GM03348 (cell line): ENCODE measurements around the gene MRPL1.
"Not testable (repeated sequence)": the region's sequence is repeated elsewhere in the genome, so short reads cannot be mapped to it uniquely, and the experiment has no call there.

ENCODE experiments used
- DNase-seq: peaks from one replicate; pipeline ENCODE4 v3.0.0; 2012; ENCODE audit warnings: low spot score

The MRPL1 gene

GRCh38 chr4:77849278-77849965 is 13.2 kb upstream of the MRPL1 start:
- no peak for DNase-seq

GRCh38 chr4:77852892-77853495 is 9.6 kb upstream of the MRPL1 start:
- DNase-seq = no peak

GRCh38 chr4:77854431-77855111 is 8.1 kb upstream of the MRPL1 start:
- DNase-seq = no peak

- DNase-seq = no peak
These were observed 6.5 kb upstream of the MRPL1 start for GRCh38 chr4:77856152-77856551.

- DNase-seq = no peak
These were observed 3.4 kb upstream of the MRPL1 start for GRCh38 chr4:77859256-77859655.

- no peak for DNase-seq
These were observed 1.1 kb upstream of the MRPL1 start for GRCh38 chr4:77861495-77861894.

GRCh38 chr4:77863341-77863740 is 711 bp downstream of the MRPL1 start:
- DNase-seq = not testable (repeated sequence)

GRCh38 chr4:77865259-77865658 is 2.6 kb downstream of the MRPL1 start:
- no peak for DNase-seq

- no peak for DNase-seq
These were observed 10.3 kb downstream of the MRPL1 start for GRCh38 chr4:77872723-77873445.

GRCh38 chr4:77877167-77877566 is 14.5 kb downstream of the MRPL1 start:
- no peak for DNase-seq

GRCh38 chr4:77877771-77878565 is 15.3 kb downstream of the MRPL1 start:
- no peak for DNase-seq

- DNase-seq = no peak
These were observed 18.2 kb downstream of the MRPL1 start for GRCh38 chr4:77880784-77881183.

GRCh38 chr4:77881460-77882295 is 19.0 kb downstream of the MRPL1 start:
- DNase-seq = peak; percentile 8

- DNase-seq = no peak
These were observed 30.8 kb downstream of the MRPL1 start for GRCh38 chr4:77893451-77893850.

GRCh38 chr4:77899607-77900006 is 37.0 kb downstream of the MRPL1 start:
- no peak for DNase-seq

- DNase-seq = no peak
These were observed 40.6 kb downstream of the MRPL1 start for GRCh38 chr4:77903186-77903585.

- no peak for DNase-seq
These were observed 43.1 kb downstream of the MRPL1 start for GRCh38 chr4:77905651-77906263.

GRCh38 chr4:77910676-77911075 is 48.0 kb downstream of the MRPL1 start:
- no peak for DNase-seq

- DNase-seq = no peak
These were observed 48.5 kb downstream of the MRPL1 start for GRCh38 chr4:77911091-77911490.

- DNase-seq = no peak
These were observed 49.3 kb downstream of the MRPL1 start for GRCh38 chr4:77911842-77912450.
